HG02759 (cell line): ENCODE measurements around the gene MAGEF1.

Source experiments
- ATAC-seq: cut with Tn5 transposase; IDR thresholded peaks from one replicate; pipeline ENCODE4 v1.9.1; 2021; ENCODE audit warnings: mild to moderate bottlenecking, moderate library complexity; ENCODE audit not compliant: unreplicated experiment

MAGEF1 gene

DNA sequence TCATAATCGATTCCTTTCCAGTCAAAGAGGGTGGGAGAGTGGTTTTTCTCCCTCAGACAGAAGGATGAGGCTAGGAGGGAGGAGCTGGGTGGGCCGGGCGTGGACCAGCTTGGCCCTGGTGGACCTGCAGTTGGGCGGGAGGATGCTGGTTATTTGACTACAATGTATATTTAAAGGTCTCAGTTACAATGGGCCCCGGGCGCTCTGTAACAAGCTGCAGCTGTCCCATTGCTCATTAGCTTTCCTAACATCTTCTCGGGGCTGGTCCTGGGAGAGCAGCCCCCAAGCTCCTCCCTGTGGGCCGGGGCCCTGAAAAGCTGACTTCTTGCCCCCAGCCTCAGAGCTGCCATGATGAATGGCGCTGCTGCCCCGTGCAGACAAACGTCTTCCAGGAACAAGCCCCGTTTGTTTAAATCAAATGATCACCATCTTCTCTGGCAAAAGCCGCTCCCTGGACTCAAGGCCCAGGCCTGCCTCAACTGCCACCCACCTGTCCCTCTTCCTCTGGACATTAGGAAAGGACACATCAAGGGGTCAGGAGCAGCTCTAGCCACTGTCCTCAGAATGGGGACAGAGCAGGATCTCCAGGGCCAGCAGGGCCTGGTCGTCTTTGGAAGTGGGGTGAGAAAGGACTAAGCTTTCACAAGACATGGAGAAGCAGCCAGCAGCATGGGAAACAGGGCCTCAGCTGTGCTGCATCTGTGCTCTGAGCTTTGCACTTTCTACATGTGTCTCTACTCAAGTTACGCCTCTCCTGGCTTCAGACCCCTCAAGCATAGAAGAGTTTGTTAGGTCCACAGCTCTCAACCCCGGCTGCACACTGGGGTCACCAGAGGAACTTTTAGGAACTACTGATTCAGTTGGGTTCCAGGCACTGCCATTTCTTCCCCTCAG is 38.6 kb downstream of the MAGEF1 start:
- no peak for ATAC-seq

DNA sequence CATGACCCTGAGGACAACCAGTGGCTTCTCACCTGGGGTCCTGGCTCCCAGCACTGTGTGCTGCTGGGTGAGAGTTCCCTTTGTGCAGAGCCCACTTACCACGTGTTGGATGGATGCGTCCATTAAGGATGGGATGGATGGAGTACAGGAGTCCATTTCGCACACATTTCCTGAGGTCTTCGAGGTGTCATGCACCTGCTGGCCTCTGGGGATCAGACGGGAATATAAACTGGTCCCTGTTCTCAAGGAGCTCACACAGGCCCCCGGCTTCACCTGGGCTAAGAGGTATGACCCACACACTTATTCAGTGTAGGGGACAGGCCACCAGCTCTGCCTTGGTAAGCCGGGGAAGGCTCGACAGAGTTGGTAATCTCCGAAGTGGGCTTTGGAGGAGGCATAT is 39.5 kb downstream of the MAGEF1 start:
- no peak for ATAC-seq

DNA sequence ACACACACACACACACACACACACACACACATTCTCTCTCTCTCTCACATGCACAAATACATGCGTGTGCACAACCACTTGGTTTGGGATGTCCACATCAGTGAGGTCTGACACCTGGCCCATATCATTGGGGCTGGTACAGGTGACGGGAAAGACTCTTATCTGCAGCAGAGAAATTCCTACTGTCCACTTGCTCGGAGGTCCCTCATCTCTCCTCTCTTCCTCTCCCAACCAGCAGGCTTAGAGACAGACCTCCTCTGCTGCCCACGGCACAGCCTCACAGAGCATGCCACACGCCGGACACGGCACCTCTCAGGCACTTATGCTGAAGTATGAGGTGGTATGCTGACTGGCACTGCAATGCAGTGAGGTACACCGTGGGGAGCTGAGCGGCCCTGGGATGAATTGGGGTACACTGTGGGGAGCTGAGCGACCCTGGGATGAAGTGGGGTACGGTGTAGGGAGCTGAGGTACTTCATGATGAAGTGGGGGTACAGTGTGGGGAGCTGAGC is 41.7 kb downstream of the MAGEF1 start:
- ATAC-seq: no peak

DNA sequence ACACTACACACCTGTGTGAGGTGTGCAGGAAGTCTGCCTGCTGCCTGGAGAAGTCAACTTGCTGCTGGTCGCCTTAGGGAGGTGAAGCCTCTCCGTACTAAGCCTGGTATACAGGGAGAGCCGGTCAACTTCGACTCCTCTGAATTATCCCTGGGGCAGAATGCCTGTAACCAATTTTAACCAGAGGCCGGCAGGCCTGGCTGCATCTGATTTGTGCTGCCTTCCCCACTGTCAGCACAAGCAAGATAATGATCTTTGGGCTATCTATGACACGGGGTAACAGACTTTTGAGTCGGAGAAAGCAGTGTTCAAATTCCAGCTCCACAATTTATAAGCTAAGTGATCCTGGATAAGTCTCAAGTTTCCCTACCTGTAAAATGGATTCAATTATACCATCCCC is 42.3 kb downstream of the MAGEF1 start:
- ATAC-seq: no peak

DNA sequence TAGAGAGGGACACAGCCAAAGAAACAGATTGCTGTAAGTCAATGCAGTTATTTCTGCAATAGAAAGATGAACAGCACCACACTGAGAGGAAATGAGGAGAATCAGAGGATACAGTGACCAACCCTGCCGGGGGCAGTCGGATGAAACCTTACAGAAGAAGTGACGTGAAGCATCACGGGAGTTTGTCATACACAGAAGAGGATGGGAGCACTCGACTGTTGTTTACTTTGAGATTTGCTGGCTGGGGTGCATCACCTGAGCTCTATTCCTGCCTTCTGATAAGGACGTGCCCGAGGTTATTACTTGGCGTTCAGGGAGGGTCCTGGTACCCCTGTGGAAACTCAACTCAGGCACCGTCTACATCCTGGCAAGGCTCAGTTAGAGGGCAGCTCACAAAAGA is 45.4 kb downstream of the MAGEF1 start:
- no peak for ATAC-seq

DNA sequence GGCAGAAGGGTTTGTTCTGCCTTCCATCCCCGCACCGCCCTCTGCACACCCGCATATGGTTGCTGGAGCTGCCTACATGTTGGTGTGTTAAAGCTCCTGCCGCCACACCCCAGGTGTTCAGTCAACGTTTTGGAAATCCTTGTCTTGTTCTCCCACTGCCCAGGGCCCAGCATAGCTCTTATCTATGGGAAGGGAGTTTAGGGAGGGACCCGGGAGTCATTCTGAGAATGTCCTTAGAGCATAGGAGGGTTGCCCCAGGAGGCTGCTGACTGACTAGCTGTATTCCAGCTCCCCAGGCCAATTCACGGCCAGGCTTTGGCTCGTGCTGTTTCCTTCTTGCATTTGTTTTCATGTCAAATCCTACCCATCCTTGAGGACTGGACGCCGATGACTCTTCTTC is 46.8 kb downstream of the MAGEF1 start:
- no peak for ATAC-seq

DNA sequence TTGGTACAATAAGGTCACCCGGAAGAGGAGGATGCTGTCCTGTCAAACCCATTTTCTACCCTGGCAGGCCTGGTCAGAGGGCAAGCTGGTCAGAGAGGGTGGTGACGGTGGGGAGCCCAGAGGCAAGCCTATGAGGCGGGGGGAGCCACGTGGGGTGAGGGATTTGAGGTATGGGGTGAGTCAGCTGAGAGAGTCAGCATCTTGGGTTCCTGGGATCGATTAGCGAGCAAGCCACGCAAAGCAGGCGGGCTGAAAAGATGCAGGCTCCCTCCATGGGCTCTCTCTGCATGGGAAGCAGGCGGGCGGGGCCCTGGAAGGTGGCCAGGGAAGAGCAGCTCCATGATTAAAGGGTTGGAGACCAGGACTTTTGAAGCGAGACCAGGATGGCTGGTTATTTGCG is 48.1 kb downstream of the MAGEF1 start:
- no peak for ATAC-seq

DNA sequence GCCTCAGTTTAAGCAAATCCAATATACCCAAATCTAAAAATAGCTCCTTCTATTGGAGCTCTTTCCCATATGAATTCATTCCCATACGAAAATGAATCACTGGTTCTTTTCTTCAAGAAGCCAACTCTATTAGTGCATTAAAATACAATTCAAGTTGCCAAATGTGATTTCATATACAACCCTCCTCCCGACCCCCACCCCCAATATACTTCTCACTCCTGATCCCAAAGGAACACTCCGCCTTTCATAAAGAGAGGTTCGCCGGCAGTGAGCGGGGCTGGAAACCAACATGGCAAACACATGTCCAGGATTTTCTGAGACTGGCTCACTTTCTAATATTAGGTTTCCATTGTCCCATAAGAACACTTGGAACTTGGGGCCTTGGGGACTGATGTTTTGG is 48.5 kb downstream of the MAGEF1 start:
- ATAC-seq: no peak

DNA sequence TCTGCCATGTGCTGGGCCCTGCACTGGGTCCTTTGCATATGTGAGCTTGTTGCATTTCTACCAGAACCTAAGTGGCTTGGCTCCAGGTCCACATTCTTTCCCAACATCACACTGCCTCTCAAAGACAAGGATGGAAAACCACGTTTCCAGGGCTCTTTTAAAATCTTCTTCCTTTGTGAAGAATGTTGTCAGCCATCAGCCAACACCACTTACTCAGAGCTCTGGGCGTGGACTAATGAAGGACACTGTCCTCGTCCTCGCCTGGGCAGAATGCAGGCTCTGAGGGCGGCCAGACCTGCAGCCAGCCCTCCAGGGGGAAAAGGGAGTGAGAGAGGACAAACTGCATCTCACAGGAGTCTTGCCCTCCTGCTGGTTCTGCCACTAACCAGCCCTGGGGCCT is 49.7 kb downstream of the MAGEF1 start:
- ATAC-seq: no peak

DNA sequence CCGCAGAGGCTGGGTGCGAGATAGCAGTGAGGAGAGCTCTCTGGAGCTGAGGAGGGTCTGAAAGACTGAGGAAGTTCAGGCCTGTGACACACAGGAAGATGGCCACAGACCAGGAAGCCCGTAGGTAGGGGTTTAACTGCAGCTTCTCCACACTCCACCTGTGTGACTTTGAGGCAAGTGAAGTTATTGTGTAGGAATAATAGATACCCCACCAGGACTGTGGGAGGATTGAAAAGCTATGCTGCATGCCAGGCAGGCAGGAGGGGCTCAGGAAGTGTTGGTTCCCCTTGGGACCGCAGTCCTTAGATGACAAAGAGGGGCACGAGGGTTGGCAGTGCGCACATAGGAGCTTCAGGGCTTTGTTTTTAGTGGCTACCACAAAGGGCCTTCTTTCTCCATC is 50.9 kb downstream of the MAGEF1 start:
- no peak for ATAC-seq
